Mucosa of descending colon (tissue), 3 donors: ENCODE data around the gene NCAPD2. TPM values are rescaled to one million over a fixed set of nuclear protein-coding genes. Genes with fewer than 3 reads are reported as not detected.
A peak's percentile ranks its signal among the peaks of the same experiment; 100 is the strongest.
"Not testable (repeated sequence)": the region's sequence is repeated elsewhere in the genome, so short reads cannot be mapped to it uniquely, and the experiment has no call there.

ENCODE experiments used
- ATAC-seq: fragments of 200-7000 bp; cut with Tn5 transposase; one replicate; pipeline ENCODE4 v1.9.1; 2020; ENCODE audit warnings: mild to moderate bottlenecking, moderate library complexity
- DNase-seq, 3 donors: peaks; one replicate each; pipeline ENCODE4 v3.0.0-alpha.2; 2020
- H3K36me3 ChIP-seq: fragments of 200-600 bp; one replicate; pipeline ENCODE4 v1.8.0; 2021; ENCODE audit warnings: low read depth, mild to moderate bottlenecking
- H3K4me1 ChIP-seq: fragments of 200-600 bp; one replicate; pipeline ENCODE4 v1.8.0; 2021; ENCODE audit warnings: low read depth, mild to moderate bottlenecking
- H3K4me3 ChIP-seq: fragments of 200-600 bp; one replicate; pipeline ENCODE4 v1.8.0; 2021; ENCODE audit warnings: mild to moderate bottlenecking
- H3K9me3 ChIP-seq: fragments of 200-600 bp; one replicate; pipeline ENCODE4 v1.8.0; 2021; ENCODE audit warnings: mild to moderate bottlenecking
- intact Hi-C, 2 donors: fragments of 100-400 bp; cut with DNase I in 1 of 2; cut with micrococcal nuclease in 1 of 2; formaldehyde crosslinking; loops; one replicate each; pipeline versions ENCODE4 v1.11.0 to v1.11.1; 2022; cut with DNase I, micrococcal nuclease
- total RNA-seq, 3 donors: library from RNA; stranded (reverse); fragmentation: NEBNext Ultra II Directional in 2 of 3; extraction: Animal tissue kit (Norgen Biotek cat#: 25700) in 2 of 3; gene quantifications; one replicate each; pipeline versions ENCODE4 v1.2.1 to v1.2.4, GENCODE V29; 2021 to 2023
- TF ChIP-seq, protein P1 (sequence below): fragments of 200-600 bp; IDR thresholded peaks from one replicate; pipeline ENCODE4 v1.8.0; 2022; ENCODE audit warnings: antibody characterized with exemption, mild to moderate bottlenecking
- donor health status: DM: no; HTN: no; CAD: no; lungs with moderate emphysema.
- donor health status: DM: no; HTN: no; CAD: no.
- donor health status: DM: no; HTN: yes; CAD: no.

Gene NCAPD2
- total RNA-seq, 3 donors from 2014 or later: 25.5 to 47.0 (median 26.0) TPM

DNA sequence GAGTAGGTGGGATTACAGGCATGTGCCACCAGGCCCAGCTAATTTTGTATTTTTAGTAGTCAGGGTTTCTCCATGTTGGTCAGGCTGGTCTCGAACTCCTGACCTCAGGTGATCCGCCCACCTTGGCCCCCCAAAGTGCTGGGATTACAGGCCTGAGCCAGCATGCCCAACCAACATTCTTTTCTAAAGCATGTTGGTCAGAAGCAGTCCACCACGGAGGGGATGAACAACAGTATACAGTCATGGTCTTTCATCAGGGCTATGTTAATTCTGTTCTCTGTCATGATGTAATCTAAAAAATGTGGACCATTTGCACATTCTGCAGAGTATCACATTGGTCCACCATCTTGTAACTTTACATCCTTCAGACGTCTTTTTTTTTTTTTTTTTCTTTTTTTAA lies 4.5 kb upstream of the NCAPD2 start:
- ATAC-seq: no peak
- no peak for DNase-seq
- no peaks in the 10 kb centered on the region for H3K36me3 ChIP-seq
- no peak overlapping the region for H3K4me3 ChIP-seq
- TF ChIP-seq, protein P1, sequence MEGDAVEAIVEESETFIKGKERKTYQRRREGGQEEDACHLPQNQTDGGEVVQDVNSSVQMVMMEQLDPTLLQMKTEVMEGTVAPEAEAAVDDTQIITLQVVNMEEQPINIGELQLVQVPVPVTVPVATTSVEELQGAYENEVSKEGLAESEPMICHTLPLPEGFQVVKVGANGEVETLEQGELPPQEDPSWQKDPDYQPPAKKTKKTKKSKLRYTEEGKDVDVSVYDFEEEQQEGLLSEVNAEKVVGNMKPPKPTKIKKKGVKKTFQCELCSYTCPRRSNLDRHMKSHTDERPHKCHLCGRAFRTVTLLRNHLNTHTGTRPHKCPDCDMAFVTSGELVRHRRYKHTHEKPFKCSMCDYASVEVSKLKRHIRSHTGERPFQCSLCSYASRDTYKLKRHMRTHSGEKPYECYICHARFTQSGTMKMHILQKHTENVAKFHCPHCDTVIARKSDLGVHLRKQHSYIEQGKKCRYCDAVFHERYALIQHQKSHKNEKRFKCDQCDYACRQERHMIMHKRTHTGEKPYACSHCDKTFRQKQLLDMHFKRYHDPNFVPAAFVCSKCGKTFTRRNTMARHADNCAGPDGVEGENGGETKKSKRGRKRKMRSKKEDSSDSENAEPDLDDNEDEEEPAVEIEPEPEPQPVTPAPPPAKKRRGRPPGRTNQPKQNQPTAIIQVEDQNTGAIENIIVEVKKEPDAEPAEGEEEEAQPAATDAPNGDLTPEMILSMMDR: no peak
- intact Hi-C loops: no loop called here
- H3K9me3 ChIP-seq: no peaks in the 10 kb centered on the region
- peaks cover 6% of the 10 kb centered on the region for H3K4me1 ChIP-seq

DNA sequence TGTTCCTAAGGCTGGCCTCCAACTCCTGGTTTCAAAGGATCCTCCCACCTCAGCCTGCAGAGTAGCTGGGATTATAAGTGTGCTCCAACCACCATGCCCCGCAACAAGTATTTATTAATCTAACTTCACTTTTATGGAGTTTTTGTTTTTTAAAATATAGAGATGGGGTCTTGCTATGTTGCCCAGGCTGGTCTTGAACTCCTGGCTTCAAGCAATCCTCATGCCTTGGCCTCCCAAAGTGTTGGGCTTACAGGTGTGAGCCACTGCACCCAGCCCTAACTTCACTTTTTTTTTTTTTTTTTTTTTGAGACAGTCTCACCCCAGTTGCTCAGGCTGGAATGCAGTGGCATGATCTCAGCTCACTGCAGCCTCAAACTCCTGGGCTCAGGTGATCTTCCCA lies 3.2 kb upstream of the NCAPD2 start:
- H3K4me1 ChIP-seq: peaks cover 18% of the 10 kb centered on the region
- H3K9me3 ChIP-seq, H3K4me3 ChIP-seq, H3K36me3 ChIP-seq, DNase-seq, ATAC-seq: not testable (repeated sequence)
- intact Hi-C loops: loop anchor here in 1 of 2 donors (5.0 kb wide), 1 partner anchor 47 kb away; no protein-coding TSS in a partner anchor

GRCh38 chr12:6492838-6493496 lies 935 bp upstream of the NCAPD2 start, which contains the start of gene MRPL51:
TSS of gene MRPL51 (minus strand) at chr12:6493262. CDS start at chr12:6493136, 126 bp downstream.
- H3K36me3 ChIP-seq: no peaks in the 10 kb centered on the region
- peaks cover 19% of the 10 kb centered on the region for H3K4me1 ChIP-seq
- intact Hi-C loops: loop anchor here in 1 of 2 donors (5.0 kb wide), 1 partner anchor 44 kb away; no protein-coding TSS in a partner anchor
- peak; percentile 94 for ATAC-seq
- no peaks in the 10 kb centered on the region for H3K9me3 ChIP-seq
- H3K4me3 ChIP-seq: peak within 1 kb of the TSS; percentile 48
- TF ChIP-seq, protein P1: no peak
- DNase-seq: peak; percentile 97 to 99 (median 97)

DNA sequence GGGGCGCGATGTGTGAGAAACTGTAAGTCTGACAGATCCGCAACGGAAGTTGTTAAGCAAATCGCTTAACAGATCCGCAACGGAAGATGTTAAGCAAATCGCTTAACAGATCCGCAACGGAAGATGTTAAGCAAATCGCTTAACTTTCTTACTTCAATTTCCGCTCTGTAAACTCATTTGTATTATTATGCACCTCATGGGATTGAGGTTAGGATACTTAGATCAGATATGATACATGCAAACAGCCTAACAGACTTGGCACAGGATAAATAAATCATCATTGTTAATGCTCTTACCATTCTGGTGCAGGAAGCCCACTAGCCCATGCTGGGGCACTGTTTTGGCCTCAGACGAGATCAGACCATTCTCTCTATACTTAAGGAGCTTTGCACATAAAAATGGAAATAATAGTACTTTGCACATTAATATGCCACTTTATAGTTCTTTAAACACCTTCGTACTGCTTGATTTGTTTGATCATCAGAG lies 399 bp downstream of the NCAPD2 start:
- peaks cover 19% of the 10 kb centered on the region for H3K4me1 ChIP-seq
- DNase-seq (no peak), ATAC-seq (peak; percentile 47)
- intact Hi-C loops: loop anchor here in 1 of 2 donors (5.0 kb wide), 1 partner anchor 43 kb away; no protein-coding TSS in a partner anchor
- no peaks in the 10 kb centered on the region for H3K9me3 ChIP-seq
- H3K4me3 ChIP-seq: peak overlapping the region; percentile 48
- H3K36me3 ChIP-seq: no peaks in the 10 kb centered on the region
- TF ChIP-seq, protein P1: no peak

- no peaks in the 10 kb centered on the region for H3K9me3 ChIP-seq
- H3K36me3 ChIP-seq: no peaks in the 10 kb centered on the region
- DNase-seq: no peak
- no peak overlapping the region for H3K4me3 ChIP-seq
- TF ChIP-seq, protein P1: no peak
- no peak for ATAC-seq
- intact Hi-C loops: loop anchor here in 1 of 2 donors (5.0 kb wide), 1 partner anchor 42 kb away; no protein-coding TSS in a partner anchor
- H3K4me1 ChIP-seq: peaks cover 19% of the 10 kb centered on the region
These were observed 1.1 kb downstream of the NCAPD2 start for GRCh38 chr12:6494968-6495367.

GRCh38 chr12:6497291-6497690 lies 3.4 kb downstream of the NCAPD2 start:
- DNase-seq, H3K9me3 ChIP-seq, H3K36me3 ChIP-seq, ATAC-seq, H3K4me3 ChIP-seq, intact Hi-C loops: not testable (repeated sequence)
- peaks cover 18% of the 10 kb centered on the region for H3K4me1 ChIP-seq
